DMS153 (cell line): ENCODE measurements around the gene TVP23A.

Source experiments
- DNase-seq: peaks from one replicate; lab custom pipeline; 2025; lab: John Stamatoyannopoulos, UW

Gene TVP23A

GRCh38 chr16:10817963-10818941 lies at the start of gene TVP23A:
Gene TVP23A, minus strand, starts transcription at chr16:10818794. Its CDS starts 301 bp downstream, at chr16:10818493.
- DNase-seq, result no peak

- no peak for DNase-seq
Observed at GRCh38 chr16:10868104-10868595, 49.6 kb upstream of the TVP23A start.

GRCh38 chr16:10867199-10867598 lies 48.6 kb upstream of the TVP23A start:
- no peak for DNase-seq

GRCh38 chr16:10865991-10866966 lies 47.7 kb upstream of the TVP23A start:
- DNase-seq, result no peak

- no peak for DNase-seq
Observed at GRCh38 chr16:10862438-10862837, 43.8 kb upstream of the TVP23A start.

GRCh38 chr16:10859658-10860057 lies 41.1 kb upstream of the TVP23A start:
- DNase-seq, result no peak

- no peak for DNase-seq
Observed at GRCh38 chr16:10859020-10859419, 40.4 kb upstream of the TVP23A start.

GRCh38 chr16:10858203-10858602 lies 39.6 kb upstream of the TVP23A start:
- no peak for DNase-seq

- DNase-seq, result no peak
Observed at GRCh38 chr16:10856042-10856441, 37.4 kb upstream of the TVP23A start.

- no peak for DNase-seq
Observed at GRCh38 chr16:10852948-10853347, 34.4 kb upstream of the TVP23A start.

- DNase-seq, result no peak
Observed at GRCh38 chr16:10852286-10852685, 33.7 kb upstream of the TVP23A start.

- DNase-seq, result peak; percentile 21
Observed at GRCh38 chr16:10851512-10851911, 32.9 kb upstream of the TVP23A start.

GRCh38 chr16:10850478-10850850 lies 31.9 kb upstream of the TVP23A start:
- DNase-seq, result no peak

GRCh38 chr16:10849736-10850477 lies 31.3 kb upstream of the TVP23A start:
- no peak for DNase-seq

- no peak for DNase-seq
Observed at GRCh38 chr16:10847176-10847575, 28.6 kb upstream of the TVP23A start.

- no peak for DNase-seq
Observed at GRCh38 chr16:10846213-10846998, 27.8 kb upstream of the TVP23A start.

GRCh38 chr16:10840703-10841102 lies 22.1 kb upstream of the TVP23A start:
- no peak for DNase-seq

GRCh38 chr16:10839279-10839666 lies 20.7 kb upstream of the TVP23A start:
- no peak for DNase-seq

GRCh38 chr16:10838621-10839278 lies 20.2 kb upstream of the TVP23A start:
- no peak for DNase-seq

- no peak for DNase-seq
Observed at GRCh38 chr16:10836174-10836853, 17.7 kb upstream of the TVP23A start.
